ENCODE data around the gene RAB11FIP4. TPM values are rescaled to one million over a fixed set of nuclear protein-coding genes. Genes with fewer than 3 reads are reported as not detected.

Gene RAB11FIP4
- polyA plus RNA-seq, 1 of the 3 experiments (the other 2 are of a cell fraction): 9.4 TPM

- no peak for TF ChIP-seq CTCF (IDR thresholded peaks at IDR 0.05)
Observed at GRCh38 chr17:31556969-31557645, 165.6 kb downstream of the RAB11FIP4 start (continued).

- H3K4me2 ChIP-seq: peak overlapping the region; percentile 76
- H3K9ac ChIP-seq: peak overlapping the region; percentile 71
- peaks cover 30% of the 10 kb centered on the region for H3F3A ChIP-seq (replicated peaks; ENCODE audit: insufficient read depth)
- peaks cover 42% of the 10 kb centered on the region for H3K79me2 ChIP-seq (ENCODE audit: insufficient read depth)
- H3K4me1 ChIP-seq (ENCODE audit: control insufficient read depth in 1 of 2, insufficient read depth in 2 of 2, low read depth in 1 of 2, low read length in 1 of 2): peaks cover 6 to 25% of the 10 kb centered on the region in 2 experiments; a peak in 3 of 4 replicates
- H3K27ac ChIP-seq (ENCODE audit: low read depth in 2 of 2, low read length in 1 of 2): peak overlapping the region; percentile 71 to 86
- H3K27me3 ChIP-seq (ENCODE audit: insufficient read depth): no peaks in the 10 kb centered on the region
- WGBS (ENCODE audit: low lambda C conversion rate): 1% methylated on average over 25 of the region's 111 CpGs
- no peaks in the 10 kb centered on the region for H3K9me2 ChIP-seq
- H3K36me3 ChIP-seq (replicated peaks in 1 of 2; ENCODE audit: control insufficient read depth in 1 of 2, insufficient read depth in 2 of 2, low read length in 1 of 2): no peaks in the 10 kb centered on the region
- peak; percentile 95 for DNase-seq
- peak overlapping the region; percentile 1 for H2AFZ ChIP-seq (ENCODE audit: low read depth)
- peak overlapping the region; percentile 58; a peak in 3 of 4 replicates for H3K4me3 ChIP-seq (ENCODE audit: low read depth in 2 of 2, low read length in 1 of 2)
- H4K20me1 ChIP-seq (ENCODE audit: insufficient read depth): no peaks in the 10 kb centered on the region
- POLR2A ChIA-PET: interaction anchor here (0.5 to 1.2 kb wide), 2 partner anchors 9 to 55 kb away, joined by 3 read pairs; no protein-coding TSS in a partner anchor
- CTCF ChIA-PET: interaction anchor here (0.6 to 15.6 kb wide), 45 partner anchors 8 to 342 kb away, joined by 3 to 338 read pairs (median 4); no protein-coding TSS in a partner anchor
- no peaks in the 10 kb centered on the region for H3K9me3 ChIP-seq
- no peak for TF ChIP-seq USF2 (IDR thresholded peaks at IDR 0.05; ENCODE audit: borderline replicate concordance, low read depth, low read length)
- TF ChIP-seq NFIC (IDR thresholded peaks at IDR 0.05; ENCODE audit: borderline replicate concordance): 0 out of 2 replicates have a peak, but pooled peaks have one; percentile 4
- 0 out of 2 replicates have a peak, but pooled peaks have one; percentile 38 for TF ChIP-seq USF1 (IDR thresholded peaks at IDR 0.05; ENCODE audit: borderline replicate concordance, low read depth)
- TF ChIP-seq FOXJ3 (CRISPR knock-in tag; IDR thresholded peaks at IDR 0.05): no peak
- peak; percentile 27; the same call in 1 of the 2 replicates for TF ChIP-seq SIN3A (IDR thresholded peaks at IDR 0.05; ENCODE audit: borderline replicate concordance, low read depth, low read length)
- no peak for TF ChIP-seq EP300 (IDR thresholded peaks at IDR 0.05; ENCODE audit: borderline replicate concordance in 1 of 2, low read depth in 1 of 2, low read length in 1 of 2)
- no peak for TF ChIP-seq YY1 (IDR thresholded peaks at IDR 0.05; ENCODE audit: low read depth)
- TF ChIP-seq JUND (IDR thresholded peaks at IDR 0.05): no peak
- TF ChIP-seq CTCF (IDR thresholded peaks at IDR 0.05): peak; percentile 97
- TF ChIP-seq EZH2phosphoT487 (IDR thresholded peaks at IDR 0.05; ENCODE audit: borderline replicate concordance, low read depth): no peak
- TF ChIP-seq POLR2AphosphoS5 (IDR thresholded peaks at IDR 0.05; ENCODE audit: low read depth, low read length): no peak
- peak; percentile 92 for TF ChIP-seq SMC3 (IDR thresholded peaks at IDR 0.05; ENCODE audit: low read depth, low read length)
- TF ChIP-seq RAD21 (IDR thresholded peaks at IDR 0.05; ENCODE audit: low read length): peak; percentile 77
- TF ChIP-seq TAF1 (IDR thresholded peaks at IDR 0.05; ENCODE audit: borderline replicate concordance, low read depth, low read length): no peak
- no peak; the same call in 1 of the 2 replicates for TF ChIP-seq MEF2A (IDR thresholded peaks at IDR 0.05; ENCODE audit: borderline replicate concordance, low read depth)
- no peak; the same call in 1 of the 2 replicates for TF ChIP-seq FOSL2 (IDR thresholded peaks at IDR 0.05; ENCODE audit: borderline replicate concordance, low read depth)
- no peak for TF ChIP-seq REST (IDR thresholded peaks at IDR 0.05; ENCODE audit: low read depth, low read length)
Observed at GRCh38 chr17:31558748-31559583, 167.5 kb downstream of the RAB11FIP4 start.
